Measurements from ENCODE around the gene EFNA1.

DNA sequence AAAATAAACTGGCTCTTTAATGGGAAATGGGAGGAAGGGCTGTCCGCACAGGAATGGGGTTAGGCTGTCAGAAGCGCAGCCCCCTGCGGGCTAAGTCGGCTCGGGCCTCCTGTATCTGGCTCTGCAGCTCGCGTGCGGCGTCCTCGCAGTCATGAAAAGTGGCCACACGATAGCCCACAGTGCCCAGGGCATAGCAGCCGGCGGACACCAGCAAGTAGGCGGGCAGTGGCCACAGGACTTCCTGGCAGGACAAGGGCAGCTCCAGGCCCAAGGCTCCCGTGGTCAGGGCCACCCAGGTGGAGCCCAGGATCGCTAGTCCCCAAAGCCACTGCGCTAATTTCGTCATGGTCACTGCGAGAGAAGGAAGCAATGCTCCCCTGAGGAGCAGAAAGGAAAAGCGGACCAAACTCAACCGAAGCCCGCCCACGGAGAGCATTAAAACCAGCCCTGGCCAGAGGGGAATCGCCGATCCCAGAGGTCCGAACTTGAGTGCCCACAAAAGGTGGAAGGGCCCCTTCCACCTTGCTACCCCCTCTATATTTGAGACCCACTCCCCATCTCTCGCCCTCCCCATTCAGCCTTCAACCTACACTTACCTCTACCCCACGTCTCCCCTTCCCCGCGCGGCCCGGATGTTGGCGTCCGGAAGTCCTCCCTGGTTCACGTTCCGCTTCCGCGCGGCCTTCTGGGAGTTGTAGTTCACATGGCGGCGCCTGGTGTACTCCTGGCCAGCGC lies 12.4 kb downstream of the EFNA1 start, which contains the start of gene DPM3:
- TF ChIP-seq, protein P1, sequence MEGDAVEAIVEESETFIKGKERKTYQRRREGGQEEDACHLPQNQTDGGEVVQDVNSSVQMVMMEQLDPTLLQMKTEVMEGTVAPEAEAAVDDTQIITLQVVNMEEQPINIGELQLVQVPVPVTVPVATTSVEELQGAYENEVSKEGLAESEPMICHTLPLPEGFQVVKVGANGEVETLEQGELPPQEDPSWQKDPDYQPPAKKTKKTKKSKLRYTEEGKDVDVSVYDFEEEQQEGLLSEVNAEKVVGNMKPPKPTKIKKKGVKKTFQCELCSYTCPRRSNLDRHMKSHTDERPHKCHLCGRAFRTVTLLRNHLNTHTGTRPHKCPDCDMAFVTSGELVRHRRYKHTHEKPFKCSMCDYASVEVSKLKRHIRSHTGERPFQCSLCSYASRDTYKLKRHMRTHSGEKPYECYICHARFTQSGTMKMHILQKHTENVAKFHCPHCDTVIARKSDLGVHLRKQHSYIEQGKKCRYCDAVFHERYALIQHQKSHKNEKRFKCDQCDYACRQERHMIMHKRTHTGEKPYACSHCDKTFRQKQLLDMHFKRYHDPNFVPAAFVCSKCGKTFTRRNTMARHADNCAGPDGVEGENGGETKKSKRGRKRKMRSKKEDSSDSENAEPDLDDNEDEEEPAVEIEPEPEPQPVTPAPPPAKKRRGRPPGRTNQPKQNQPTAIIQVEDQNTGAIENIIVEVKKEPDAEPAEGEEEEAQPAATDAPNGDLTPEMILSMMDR (IDR thresholded peaks at IDR 0.05): no peak
- TF ChIP-seq EZH2phosphoT487 (IDR thresholded peaks at IDR 0.05): no peak

Data from neural progenitor cell (in vitro differentiated cells).